ENCODE data around the gene TMCO6.

TMCO6 gene

GRCh38 chr5:140674629-140675028, 35.4 kb downstream of the TMCO6 start:
- H3K27ac ChIP-seq (ENCODE audit: low read length), result no peak overlapping the region
- no peak overlapping the region for H3K4me2 ChIP-seq (ENCODE audit: insufficient read depth, low read length)
- no peaks in the 10 kb centered on the region for H3K4me1 ChIP-seq (ENCODE audit: insufficient read depth, low read length)
- no peak overlapping the region for H3K4me3 ChIP-seq (ENCODE audit: low read depth in 1 of 2, low read length in 2 of 2)
- H3K79me2 ChIP-seq (ENCODE audit: insufficient read depth, low read length), result no peaks in the 10 kb centered on the region
- no peak overlapping the region for H2AFZ ChIP-seq (ENCODE audit: low read depth, low read length)
- 0 out of 2 replicates have a peak, but pooled peaks cover 4% of the 10 kb centered on the region for H4K20me1 ChIP-seq (ENCODE audit: insufficient read depth, low read length)
- ATAC-seq (ENCODE audit: insufficient read depth, low read depth) (no peak), DNase-seq (no peak)
- no peaks in the 10 kb centered on the region for H3K9me3 ChIP-seq (ENCODE audit: insufficient read depth, low read length, severe bottlenecking)
- TF ChIP-seq EZH2 (IDR thresholded peaks at IDR 0.05; ENCODE audit: borderline replicate concordance, low read depth, low read length, severe bottlenecking), result no peak
- TF ChIP-seq, protein P1, sequence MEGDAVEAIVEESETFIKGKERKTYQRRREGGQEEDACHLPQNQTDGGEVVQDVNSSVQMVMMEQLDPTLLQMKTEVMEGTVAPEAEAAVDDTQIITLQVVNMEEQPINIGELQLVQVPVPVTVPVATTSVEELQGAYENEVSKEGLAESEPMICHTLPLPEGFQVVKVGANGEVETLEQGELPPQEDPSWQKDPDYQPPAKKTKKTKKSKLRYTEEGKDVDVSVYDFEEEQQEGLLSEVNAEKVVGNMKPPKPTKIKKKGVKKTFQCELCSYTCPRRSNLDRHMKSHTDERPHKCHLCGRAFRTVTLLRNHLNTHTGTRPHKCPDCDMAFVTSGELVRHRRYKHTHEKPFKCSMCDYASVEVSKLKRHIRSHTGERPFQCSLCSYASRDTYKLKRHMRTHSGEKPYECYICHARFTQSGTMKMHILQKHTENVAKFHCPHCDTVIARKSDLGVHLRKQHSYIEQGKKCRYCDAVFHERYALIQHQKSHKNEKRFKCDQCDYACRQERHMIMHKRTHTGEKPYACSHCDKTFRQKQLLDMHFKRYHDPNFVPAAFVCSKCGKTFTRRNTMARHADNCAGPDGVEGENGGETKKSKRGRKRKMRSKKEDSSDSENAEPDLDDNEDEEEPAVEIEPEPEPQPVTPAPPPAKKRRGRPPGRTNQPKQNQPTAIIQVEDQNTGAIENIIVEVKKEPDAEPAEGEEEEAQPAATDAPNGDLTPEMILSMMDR (IDR thresholded peaks at IDR 0.05; ENCODE audit: borderline replicate concordance, extremely low read depth, low read length, poor library complexity, severe bottlenecking), result no peak
- no peaks in the 10 kb centered on the region for H3K27me3 ChIP-seq (ENCODE audit: insufficient read depth, low read length, poor library complexity)
- no peak overlapping the region for H3K9ac ChIP-seq (ENCODE audit: low read depth, low read length)
- peaks cover 88% of the 10 kb centered on the region for H3K36me3 ChIP-seq (ENCODE audit: insufficient read depth, low read length)

DNA sequence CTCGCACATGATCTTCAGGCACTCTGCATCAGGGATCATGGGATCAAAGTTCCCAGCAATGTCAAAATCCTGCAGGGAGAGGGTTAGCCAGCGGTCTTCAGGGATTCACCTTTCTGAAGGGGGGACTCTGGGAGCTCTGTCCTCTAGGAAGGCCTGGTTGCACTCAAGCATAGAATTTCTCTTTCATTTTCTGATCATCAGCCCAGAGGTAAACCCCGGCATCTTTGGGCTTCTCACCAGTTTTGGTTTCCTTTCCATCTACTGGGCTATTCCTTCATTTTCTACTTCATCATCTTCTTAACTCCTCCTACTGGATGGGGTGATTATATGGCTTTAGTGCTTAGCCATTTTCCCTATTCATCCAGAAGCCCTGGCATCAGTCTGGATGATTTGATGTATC, 38.7 kb downstream of the TMCO6 start:
- Histone ChIP-seq H3K4me3 (ENCODE audit: low read depth in 1 of 2, low read length in 2 of 2) (no peak overlapping the region), H3K36me3 (ENCODE audit: insufficient read depth, low read length) (peaks cover 79% of the 10 kb centered on the region), H4K20me1 (ENCODE audit: insufficient read depth, low read length) (no peaks in the 10 kb centered on the region), H2AFZ (ENCODE audit: low read depth, low read length) (no peak overlapping the region), H3K27ac (ENCODE audit: low read length) (no peak overlapping the region), H3K4me2 (ENCODE audit: insufficient read depth, low read length) (no peak overlapping the region), H3K79me2 (ENCODE audit: insufficient read depth, low read length) (no peaks in the 10 kb centered on the region), H3K9me3 (ENCODE audit: insufficient read depth, low read length, severe bottlenecking) (no peaks in the 10 kb centered on the region), H3K4me1 (ENCODE audit: insufficient read depth, low read length) (no peaks in the 10 kb centered on the region), H3K9ac (ENCODE audit: low read depth, low read length) (no peak overlapping the region), H3K27me3 (ENCODE audit: insufficient read depth, low read length, poor library complexity) (no peaks in the 10 kb centered on the region)
- ATAC-seq (ENCODE audit: insufficient read depth, low read depth), result no peak
- no peak for DNase-seq
- TF ChIP-seq, protein P1 (IDR thresholded peaks at IDR 0.05; ENCODE audit: borderline replicate concordance, extremely low read depth, low read length, poor library complexity, severe bottlenecking), result no peak
- no peak for TF ChIP-seq EZH2 (IDR thresholded peaks at IDR 0.05; ENCODE audit: borderline replicate concordance, low read depth, low read length, severe bottlenecking)

- Histone ChIP-seq H3K27me3 (ENCODE audit: insufficient read depth, low read length, poor library complexity) (no peaks in the 10 kb centered on the region), H3K27ac (ENCODE audit: low read length) (no peak overlapping the region), H3K4me1 (ENCODE audit: insufficient read depth, low read length) (no peaks in the 10 kb centered on the region), H3K36me3 (ENCODE audit: insufficient read depth, low read length) (peaks cover 76% of the 10 kb centered on the region), H3K79me2 (ENCODE audit: insufficient read depth, low read length) (no peaks in the 10 kb centered on the region), H2AFZ (ENCODE audit: low read depth, low read length) (no peak overlapping the region), H3K9me3 (ENCODE audit: insufficient read depth, low read length, severe bottlenecking) (no peaks in the 10 kb centered on the region), H3K9ac (ENCODE audit: low read depth, low read length) (no peak overlapping the region), H4K20me1 (ENCODE audit: insufficient read depth, low read length) (no peaks in the 10 kb centered on the region), H3K4me3 (ENCODE audit: low read depth in 1 of 2, low read length in 2 of 2) (no peak overlapping the region), H3K4me2 (ENCODE audit: insufficient read depth, low read length) (no peak overlapping the region)
- no peak for DNase-seq
- ATAC-seq (ENCODE audit: insufficient read depth, low read depth), result no peak
- TF ChIP-seq, protein P1 (IDR thresholded peaks at IDR 0.05; ENCODE audit: borderline replicate concordance, extremely low read depth, low read length, poor library complexity, severe bottlenecking), result no peak
- TF ChIP-seq EZH2 (IDR thresholded peaks at IDR 0.05; ENCODE audit: borderline replicate concordance, low read depth, low read length, severe bottlenecking), result no peak
These were observed 39.7 kb downstream of the TMCO6 start for GRCh38 chr5:140678993-140679392.
